ENCODE results near the gene SERINC5.

The SERINC5 gene

GRCh38 chr5:80299601-80300000 is 43.8 kb upstream of the SERINC5 start:
- H3K79me1 ChIP-seq (ENCODE audit: low read length), result no peaks in the 10 kb centered on the region
- no peak overlapping the region for H3K27ac ChIP-seq (ENCODE audit: low read depth, low read length)
- no peak overlapping the region for H2BK15ac ChIP-seq (replicated peaks; ENCODE audit: low read depth)
- no peak overlapping the region for H2BK5ac ChIP-seq (ENCODE audit: low read length)
- H3K4ac ChIP-seq (ENCODE audit: low read depth, low read length), result no peak overlapping the region
- no peaks in the 10 kb centered on the region for H3K27me3 ChIP-seq (ENCODE audit: insufficient read depth, low read length, poor library complexity)
- DNase-seq, result no peak
- H4K8ac ChIP-seq (ENCODE audit: low read depth, low read length), result no peak overlapping the region
- no CpG with 5 or more reads among the region's 8 CpGs for WGBS (ENCODE audit: extremely low coverage, insufficient coverage, low lambda C conversion rate)
- H3K36me3 ChIP-seq (ENCODE audit: control insufficient read depth, insufficient read depth, low read length), result no peaks in the 10 kb centered on the region
- H3K9ac ChIP-seq (ENCODE audit: low read length), result no peak overlapping the region
- H3K56ac ChIP-seq (ENCODE audit: low read length), result no peak overlapping the region
- no peak overlapping the region for H2AK5ac ChIP-seq (ENCODE audit: low read length)
- H3K18ac ChIP-seq (ENCODE audit: low read length), result no peak overlapping the region
- H3K4me3 ChIP-seq (ENCODE audit: low read length), result no peak overlapping the region
- H3K23ac ChIP-seq (ENCODE audit: low read length), result no peak overlapping the region
- H3K4me2 ChIP-seq (ENCODE audit: low read length), result no peak overlapping the region
- H4K5ac ChIP-seq (ENCODE audit: low read length), result no peak overlapping the region
- H2BK120ac ChIP-seq (ENCODE audit: low read depth, low read length), result no peak overlapping the region
- no peaks in the 10 kb centered on the region for H3K4me1 ChIP-seq (ENCODE audit: control insufficient read depth, low read depth, low read length)
- no peaks in the 10 kb centered on the region for H3K79me2 ChIP-seq (ENCODE audit: control insufficient read depth, insufficient read depth, low read length)

- no peak overlapping the region for H2BK120ac ChIP-seq (ENCODE audit: low read depth, low read length)
These were observed 40.3 kb upstream of the SERINC5 start for GRCh38 chr5:80296121-80296520.

GRCh38 chr5:80291761-80292160 is 35.9 kb upstream of the SERINC5 start:
- no peak for DNase-seq
- Histone ChIP-seq H3K9ac (ENCODE audit: low read length) (no peak overlapping the region), H3K79me1 (ENCODE audit: low read length) (no peaks in the 10 kb centered on the region), H3K27ac (ENCODE audit: low read depth, low read length) (no peak overlapping the region), H2BK120ac (ENCODE audit: low read depth, low read length) (no peak overlapping the region), H3K4me2 (ENCODE audit: low read length) (no peak overlapping the region), H3K56ac (ENCODE audit: low read length) (no peak overlapping the region), H2AK5ac (ENCODE audit: low read length) (no peak overlapping the region), H3K18ac (ENCODE audit: low read length) (no peak overlapping the region), H3K27me3 (ENCODE audit: insufficient read depth, low read length, poor library complexity) (no peaks in the 10 kb centered on the region), H4K8ac (ENCODE audit: low read depth, low read length) (no peak overlapping the region), H2BK5ac (ENCODE audit: low read length) (no peak overlapping the region), H3K4ac (ENCODE audit: low read depth, low read length) (no peak overlapping the region), H3K23ac (ENCODE audit: low read length) (no peak overlapping the region), H3K79me2 (ENCODE audit: control insufficient read depth, insufficient read depth, low read length) (no peaks in the 10 kb centered on the region), H4K5ac (ENCODE audit: low read length) (no peak overlapping the region), H3K36me3 (ENCODE audit: control insufficient read depth, insufficient read depth, low read length) (no peaks in the 10 kb centered on the region), H3K4me3 (ENCODE audit: low read length) (no peak overlapping the region), H3K4me1 (ENCODE audit: control insufficient read depth, low read depth, low read length) (no peaks in the 10 kb centered on the region), H2BK15ac (replicated peaks; ENCODE audit: low read depth) (no peak overlapping the region)
- no CpG with 5 or more reads among the region's 8 CpGs for WGBS (ENCODE audit: extremely low coverage, insufficient coverage, low lambda C conversion rate)

More at GRCh38 chr5:80296121-80296520, 40.3 kb upstream of the SERINC5 start:
- Histone ChIP-seq H3K56ac (ENCODE audit: low read length) (no peak overlapping the region), H2BK5ac (ENCODE audit: low read length) (no peak overlapping the region), H3K18ac (ENCODE audit: low read length) (no peak overlapping the region), H3K4me1 (ENCODE audit: control insufficient read depth, low read depth, low read length) (no peaks in the 10 kb centered on the region), H3K36me3 (ENCODE audit: control insufficient read depth, insufficient read depth, low read length) (no peaks in the 10 kb centered on the region), H3K27me3 (ENCODE audit: insufficient read depth, low read length, poor library complexity) (no peaks in the 10 kb centered on the region), H3K4me3 (ENCODE audit: low read length) (no peak overlapping the region), H2BK15ac (replicated peaks; ENCODE audit: low read depth) (no peak overlapping the region), H4K5ac (ENCODE audit: low read length) (no peak overlapping the region), H3K79me1 (ENCODE audit: low read length) (no peaks in the 10 kb centered on the region), H3K79me2 (ENCODE audit: control insufficient read depth, insufficient read depth, low read length) (no peaks in the 10 kb centered on the region), H4K8ac (ENCODE audit: low read depth, low read length) (no peak overlapping the region), H2AK5ac (ENCODE audit: low read length) (no peak overlapping the region), H3K23ac (ENCODE audit: low read length) (no peak overlapping the region), H3K9ac (ENCODE audit: low read length) (no peak overlapping the region), H3K27ac (ENCODE audit: low read depth, low read length) (no peak overlapping the region), H3K4me2 (ENCODE audit: low read length) (no peak overlapping the region), H3K4ac (ENCODE audit: low read depth, low read length) (no peak overlapping the region)
- WGBS (ENCODE audit: extremely low coverage, insufficient coverage, low lambda C conversion rate), result no CpG with 5 or more reads among the region's 6 CpGs
- DNase-seq, result no peak

GRCh38 chr5:80289320-80289719 is 33.5 kb upstream of the SERINC5 start:
- no peak overlapping the region for H3K23ac ChIP-seq (ENCODE audit: low read length)
- no peaks in the 10 kb centered on the region for H3K27me3 ChIP-seq (ENCODE audit: insufficient read depth, low read length, poor library complexity)
- no peak overlapping the region for H3K18ac ChIP-seq (ENCODE audit: low read length)
- no CpG with 5 or more reads among the region's 2 CpGs for WGBS (ENCODE audit: extremely low coverage, insufficient coverage, low lambda C conversion rate)
- no peak overlapping the region for H3K27ac ChIP-seq (ENCODE audit: low read depth, low read length)
- H2BK15ac ChIP-seq (replicated peaks; ENCODE audit: low read depth), result no peak overlapping the region
- DNase-seq, result no peak
- no peak overlapping the region for H3K4me3 ChIP-seq (ENCODE audit: low read length)
- H2BK5ac ChIP-seq (ENCODE audit: low read length), result no peak overlapping the region
- H3K4me1 ChIP-seq (ENCODE audit: control insufficient read depth, low read depth, low read length), result no peaks in the 10 kb centered on the region
- no peak overlapping the region for H4K5ac ChIP-seq (ENCODE audit: low read length)
- H3K79me1 ChIP-seq (ENCODE audit: low read length), result no peaks in the 10 kb centered on the region
- H3K56ac ChIP-seq (ENCODE audit: low read length), result no peak overlapping the region
- no peak overlapping the region for H3K9ac ChIP-seq (ENCODE audit: low read length)
- no peaks in the 10 kb centered on the region for H3K36me3 ChIP-seq (ENCODE audit: control insufficient read depth, insufficient read depth, low read length)
- no peaks in the 10 kb centered on the region for H3K79me2 ChIP-seq (ENCODE audit: control insufficient read depth, insufficient read depth, low read length)
- no peak overlapping the region for H4K8ac ChIP-seq (ENCODE audit: low read depth, low read length)
- no peak overlapping the region for H3K4me2 ChIP-seq (ENCODE audit: low read length)
- H2AK5ac ChIP-seq (ENCODE audit: low read length), result no peak overlapping the region
- no peak overlapping the region for H2BK120ac ChIP-seq (ENCODE audit: low read depth, low read length)
- H3K4ac ChIP-seq (ENCODE audit: low read depth, low read length), result no peak overlapping the region

- no peaks in the 10 kb centered on the region for H3K79me1 ChIP-seq (ENCODE audit: low read length)
- no peak overlapping the region for H3K23ac ChIP-seq (ENCODE audit: low read length)
- H4K5ac ChIP-seq (ENCODE audit: low read length), result no peak overlapping the region
- H3K36me3 ChIP-seq (ENCODE audit: control insufficient read depth, insufficient read depth, low read length), result no peaks in the 10 kb centered on the region
- no peak overlapping the region for H3K4me2 ChIP-seq (ENCODE audit: low read length)
- H2BK15ac ChIP-seq (replicated peaks; ENCODE audit: low read depth), result no peak overlapping the region
- H3K27ac ChIP-seq (ENCODE audit: low read depth, low read length), result no peak overlapping the region
- H2BK5ac ChIP-seq (ENCODE audit: low read length), result no peak overlapping the region
- no peak for DNase-seq
- WGBS (ENCODE audit: extremely low coverage, insufficient coverage, low lambda C conversion rate), result no CpG with 5 or more reads among the region's 2 CpGs
- no peak overlapping the region for H2AK5ac ChIP-seq (ENCODE audit: low read length)
- H3K9ac ChIP-seq (ENCODE audit: low read length), result no peak overlapping the region
- no peak overlapping the region for H3K18ac ChIP-seq (ENCODE audit: low read length)
- no peak overlapping the region for H3K56ac ChIP-seq (ENCODE audit: low read length)
- no peaks in the 10 kb centered on the region for H3K79me2 ChIP-seq (ENCODE audit: control insufficient read depth, insufficient read depth, low read length)
- H2BK120ac ChIP-seq (ENCODE audit: low read depth, low read length), result no peak overlapping the region
- H3K4me3 ChIP-seq (ENCODE audit: low read length), result no peak overlapping the region
- no peaks in the 10 kb centered on the region for H3K4me1 ChIP-seq (ENCODE audit: control insufficient read depth, low read depth, low read length)
- H3K4ac ChIP-seq (ENCODE audit: low read depth, low read length), result no peak overlapping the region
- no peak overlapping the region for H4K8ac ChIP-seq (ENCODE audit: low read depth, low read length)
- H3K27me3 ChIP-seq (ENCODE audit: insufficient read depth, low read length, poor library complexity), result no peaks in the 10 kb centered on the region
These were observed 32.3 kb upstream of the SERINC5 start for GRCh38 chr5:80288177-80288576.

- H3K27me3 ChIP-seq (ENCODE audit: insufficient read depth, low read length, poor library complexity), result no peaks in the 10 kb centered on the region
- no peak overlapping the region for H3K18ac ChIP-seq (ENCODE audit: low read length)
- no peak for DNase-seq
- no peak overlapping the region for H3K4ac ChIP-seq (ENCODE audit: low read depth, low read length)
- no peaks in the 10 kb centered on the region for H3K36me3 ChIP-seq (ENCODE audit: control insufficient read depth, insufficient read depth, low read length)
- no peak overlapping the region for H2BK5ac ChIP-seq (ENCODE audit: low read length)
- H2BK120ac ChIP-seq (ENCODE audit: low read depth, low read length), result no peak overlapping the region
- no peak overlapping the region for H3K9ac ChIP-seq (ENCODE audit: low read length)
- H3K56ac ChIP-seq (ENCODE audit: low read length), result peak overlapping the region; percentile 22
- H4K8ac ChIP-seq (ENCODE audit: low read depth, low read length), result no peak overlapping the region
- H3K79me1 ChIP-seq (ENCODE audit: low read length), result no peaks in the 10 kb centered on the region
- no peaks in the 10 kb centered on the region for H3K4me1 ChIP-seq (ENCODE audit: control insufficient read depth, low read depth, low read length)
- no peak overlapping the region for H3K27ac ChIP-seq (ENCODE audit: low read depth, low read length)
- no peak overlapping the region for H3K23ac ChIP-seq (ENCODE audit: low read length)
- H4K5ac ChIP-seq (ENCODE audit: low read length), result no peak overlapping the region
- no CpG with 5 or more reads among the region's 2 CpGs for WGBS (ENCODE audit: extremely low coverage, insufficient coverage, low lambda C conversion rate)
- H3K4me3 ChIP-seq (ENCODE audit: low read length), result no peak overlapping the region
- no peak overlapping the region for H2BK15ac ChIP-seq (replicated peaks; ENCODE audit: low read depth)
- no peak overlapping the region for H3K4me2 ChIP-seq (ENCODE audit: low read length)
- no peaks in the 10 kb centered on the region for H3K79me2 ChIP-seq (ENCODE audit: control insufficient read depth, insufficient read depth, low read length)
- H2AK5ac ChIP-seq (ENCODE audit: low read length), result no peak overlapping the region
These were observed 28.9 kb upstream of the SERINC5 start for GRCh38 chr5:80284720-80285119.
